Body of pancreas (tissue), 4 donors: ENCODE data around the gene PDE8B.

ENCODE experiments used
- POLR2A ChIP-seq, 3 donors: fragments of 450-650 bp; IDR thresholded peaks; one replicate each; pipeline ENCODE4 v1.6.1; 2016; ENCODE audit warnings: antibody characterized with exemption in 3 of 3, mild to moderate bottlenecking in 2 of 3
- TF ChIP-seq, protein P1 (sequence below), 7 experiments: fragments of 450-650 bp in 4 of 7; fragments of 200-600 bp in 3 of 7; sonication (generic) in 3 of 7; IDR thresholded peaks; one replicate each; pipeline ENCODE4 v1.5.1; 2016 to 2019; ENCODE audit warnings: antibody characterized with exemption in 7 of 7

- TF ChIP-seq, protein P1, sequence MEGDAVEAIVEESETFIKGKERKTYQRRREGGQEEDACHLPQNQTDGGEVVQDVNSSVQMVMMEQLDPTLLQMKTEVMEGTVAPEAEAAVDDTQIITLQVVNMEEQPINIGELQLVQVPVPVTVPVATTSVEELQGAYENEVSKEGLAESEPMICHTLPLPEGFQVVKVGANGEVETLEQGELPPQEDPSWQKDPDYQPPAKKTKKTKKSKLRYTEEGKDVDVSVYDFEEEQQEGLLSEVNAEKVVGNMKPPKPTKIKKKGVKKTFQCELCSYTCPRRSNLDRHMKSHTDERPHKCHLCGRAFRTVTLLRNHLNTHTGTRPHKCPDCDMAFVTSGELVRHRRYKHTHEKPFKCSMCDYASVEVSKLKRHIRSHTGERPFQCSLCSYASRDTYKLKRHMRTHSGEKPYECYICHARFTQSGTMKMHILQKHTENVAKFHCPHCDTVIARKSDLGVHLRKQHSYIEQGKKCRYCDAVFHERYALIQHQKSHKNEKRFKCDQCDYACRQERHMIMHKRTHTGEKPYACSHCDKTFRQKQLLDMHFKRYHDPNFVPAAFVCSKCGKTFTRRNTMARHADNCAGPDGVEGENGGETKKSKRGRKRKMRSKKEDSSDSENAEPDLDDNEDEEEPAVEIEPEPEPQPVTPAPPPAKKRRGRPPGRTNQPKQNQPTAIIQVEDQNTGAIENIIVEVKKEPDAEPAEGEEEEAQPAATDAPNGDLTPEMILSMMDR (IDR thresholded peaks at IDR 0.05), result no peak
- no peak for TF ChIP-seq POLR2A (IDR thresholded peaks at IDR 0.05)
These were observed 180.8 kb downstream of the PDE8B start for GRCh38 chr5:77391240-77391765.
